DND-41 (cell line): ENCODE data around the gene RSPH3.
"Not testable (repeated sequence)": the region's sequence is repeated elsewhere in the genome, so short reads cannot be mapped to it uniquely, and the experiment has no call there.

Source experiments
- EZH2 ChIP-seq: IDR thresholded peaks from 3 replicates; pipeline ENCODE4 v1.6.1; 2012; ENCODE audit warnings: borderline replicate concordance, low read depth, mild to moderate bottlenecking, moderate library complexity, low read length, inconsistent platforms; ENCODE audit not compliant: severe bottlenecking
- TF ChIP-seq, protein P1 (sequence below): IDR thresholded peaks from 2 replicates; pipeline ENCODE4 v1.5.1; 2012; ENCODE audit warnings: borderline replicate concordance, low read length, moderate library complexity, mild to moderate bottlenecking; ENCODE audit not compliant: poor library complexity, severe bottlenecking; ENCODE audit errors: extremely low read depth

DNA sequence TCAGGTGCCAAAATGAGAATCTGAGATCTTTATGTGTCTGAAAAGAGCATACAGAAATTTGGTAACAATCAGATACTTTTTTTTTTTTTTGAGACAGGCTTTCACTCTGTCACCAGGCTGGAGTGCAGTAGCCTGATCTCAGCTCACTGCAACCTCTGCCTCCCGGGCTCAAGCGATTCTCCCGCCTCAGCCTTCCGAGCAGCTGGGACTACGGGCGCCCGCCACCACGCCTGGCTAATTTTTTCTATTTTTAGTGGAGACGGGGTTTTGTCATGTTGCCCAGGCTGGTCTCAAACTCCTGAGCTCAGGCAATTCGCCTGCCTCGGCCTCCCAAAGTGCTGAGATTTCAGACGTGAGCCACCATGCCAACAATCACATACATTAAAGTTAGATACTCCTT lies 38.3 kb upstream of the RSPH3 start:
- TF ChIP-seq, protein P1, sequence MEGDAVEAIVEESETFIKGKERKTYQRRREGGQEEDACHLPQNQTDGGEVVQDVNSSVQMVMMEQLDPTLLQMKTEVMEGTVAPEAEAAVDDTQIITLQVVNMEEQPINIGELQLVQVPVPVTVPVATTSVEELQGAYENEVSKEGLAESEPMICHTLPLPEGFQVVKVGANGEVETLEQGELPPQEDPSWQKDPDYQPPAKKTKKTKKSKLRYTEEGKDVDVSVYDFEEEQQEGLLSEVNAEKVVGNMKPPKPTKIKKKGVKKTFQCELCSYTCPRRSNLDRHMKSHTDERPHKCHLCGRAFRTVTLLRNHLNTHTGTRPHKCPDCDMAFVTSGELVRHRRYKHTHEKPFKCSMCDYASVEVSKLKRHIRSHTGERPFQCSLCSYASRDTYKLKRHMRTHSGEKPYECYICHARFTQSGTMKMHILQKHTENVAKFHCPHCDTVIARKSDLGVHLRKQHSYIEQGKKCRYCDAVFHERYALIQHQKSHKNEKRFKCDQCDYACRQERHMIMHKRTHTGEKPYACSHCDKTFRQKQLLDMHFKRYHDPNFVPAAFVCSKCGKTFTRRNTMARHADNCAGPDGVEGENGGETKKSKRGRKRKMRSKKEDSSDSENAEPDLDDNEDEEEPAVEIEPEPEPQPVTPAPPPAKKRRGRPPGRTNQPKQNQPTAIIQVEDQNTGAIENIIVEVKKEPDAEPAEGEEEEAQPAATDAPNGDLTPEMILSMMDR, result not testable (repeated sequence)
- not testable (repeated sequence) for TF ChIP-seq EZH2
